ENCODE measurements around the gene KCNA2.

Gene KCNA2

DNA sequence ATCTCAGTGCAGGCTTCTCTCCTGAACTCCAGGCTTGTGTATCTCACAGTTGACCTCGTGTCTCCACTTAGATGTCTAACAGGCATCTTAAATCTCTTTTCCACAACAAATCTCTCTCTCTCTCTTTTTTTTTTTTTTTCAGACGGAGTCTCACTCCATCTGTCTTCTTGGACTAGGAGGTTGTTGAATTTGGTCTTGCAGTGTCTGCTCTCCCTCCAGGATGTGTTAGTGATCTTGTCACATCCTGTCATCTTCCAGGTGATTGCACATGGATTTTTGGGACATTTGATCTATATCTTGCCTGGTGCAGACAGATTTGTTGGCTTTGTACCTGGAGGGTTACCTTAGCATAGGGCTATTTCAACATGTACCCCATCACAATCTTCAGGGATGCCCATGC lies 60.7 kb downstream of the KCNA2 start:
- DNase-seq (ENCODE audit: low spot score): no peak
- TF ChIP-seq, protein P1, sequence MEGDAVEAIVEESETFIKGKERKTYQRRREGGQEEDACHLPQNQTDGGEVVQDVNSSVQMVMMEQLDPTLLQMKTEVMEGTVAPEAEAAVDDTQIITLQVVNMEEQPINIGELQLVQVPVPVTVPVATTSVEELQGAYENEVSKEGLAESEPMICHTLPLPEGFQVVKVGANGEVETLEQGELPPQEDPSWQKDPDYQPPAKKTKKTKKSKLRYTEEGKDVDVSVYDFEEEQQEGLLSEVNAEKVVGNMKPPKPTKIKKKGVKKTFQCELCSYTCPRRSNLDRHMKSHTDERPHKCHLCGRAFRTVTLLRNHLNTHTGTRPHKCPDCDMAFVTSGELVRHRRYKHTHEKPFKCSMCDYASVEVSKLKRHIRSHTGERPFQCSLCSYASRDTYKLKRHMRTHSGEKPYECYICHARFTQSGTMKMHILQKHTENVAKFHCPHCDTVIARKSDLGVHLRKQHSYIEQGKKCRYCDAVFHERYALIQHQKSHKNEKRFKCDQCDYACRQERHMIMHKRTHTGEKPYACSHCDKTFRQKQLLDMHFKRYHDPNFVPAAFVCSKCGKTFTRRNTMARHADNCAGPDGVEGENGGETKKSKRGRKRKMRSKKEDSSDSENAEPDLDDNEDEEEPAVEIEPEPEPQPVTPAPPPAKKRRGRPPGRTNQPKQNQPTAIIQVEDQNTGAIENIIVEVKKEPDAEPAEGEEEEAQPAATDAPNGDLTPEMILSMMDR (IDR thresholded peaks at IDR 0.05; ENCODE audit: extremely low read depth, missing control alignments): no peak

DNA sequence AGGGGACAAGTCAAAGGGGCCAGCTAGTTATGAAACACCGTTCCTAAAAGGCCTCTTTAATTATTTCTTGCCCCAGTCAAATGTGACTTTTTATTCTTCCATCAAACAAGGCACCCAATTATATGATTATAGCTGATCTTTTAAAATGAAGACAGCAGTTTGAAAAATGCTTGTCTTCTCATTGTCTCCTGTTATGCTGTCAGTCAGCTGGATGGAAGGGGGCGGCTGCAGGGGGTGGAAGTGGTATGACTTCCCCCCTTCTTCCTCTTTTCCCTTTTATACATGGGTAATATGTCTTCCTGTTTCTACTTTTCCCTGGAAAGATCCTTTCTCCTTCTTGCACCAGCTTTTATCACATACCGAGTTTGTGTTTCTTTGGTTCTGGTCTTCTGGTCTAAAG lies 61.4 kb downstream of the KCNA2 start:
- no peak for DNase-seq (ENCODE audit: low spot score)
- TF ChIP-seq, protein P1 (IDR thresholded peaks at IDR 0.05; ENCODE audit: extremely low read depth, missing control alignments): no peak

All from GM20000 (cell line).